NCI-H2227 (cell line): ENCODE measurements around the gene NAP1L4.

ENCODE experiments used
- DNase-seq: peaks from one replicate; lab custom pipeline; 2025; ENCODE audit not compliant: unreplicated experiment; lab: John Stamatoyannopoulos, UW

Gene NAP1L4

DNA sequence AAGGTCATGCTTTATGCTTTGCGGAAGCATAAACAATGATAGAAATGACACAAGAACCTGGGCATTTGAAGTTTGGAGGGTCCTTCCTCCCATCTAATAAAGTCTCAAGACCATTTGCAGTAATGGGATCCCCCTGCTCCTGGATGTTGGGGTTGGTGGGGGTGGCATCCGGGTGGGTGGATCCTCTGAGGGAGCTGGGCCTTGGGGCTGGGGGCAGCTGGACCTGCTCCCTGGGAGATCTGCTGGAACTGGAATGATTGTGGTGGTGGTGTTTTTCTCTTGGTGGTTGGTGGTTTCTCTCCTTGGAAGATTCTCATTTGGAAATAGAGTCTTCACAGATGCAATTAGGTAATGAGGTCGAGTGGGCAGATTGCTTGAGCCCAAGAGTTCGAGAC lies 2.2 kb upstream of the NAP1L4 start:
- DNase-seq = no peak

DNA sequence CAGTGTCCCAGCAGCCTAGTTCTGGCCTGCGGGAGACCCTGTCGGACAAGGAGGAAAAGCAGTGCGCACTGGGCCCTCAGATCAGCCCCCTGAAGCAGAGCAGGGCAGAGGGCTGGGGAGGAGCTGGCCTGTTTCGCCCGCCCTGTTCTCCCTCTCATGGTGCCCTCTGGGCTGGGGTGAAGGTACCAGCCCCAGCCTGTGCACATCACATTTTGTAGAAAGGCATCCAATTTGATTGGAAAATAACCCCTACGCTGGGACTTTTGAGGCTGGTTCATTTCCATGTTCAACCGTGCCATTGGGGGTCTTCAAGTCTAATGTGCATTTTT lies 832 bp upstream of the NAP1L4 start:
- DNase-seq = peak; percentile 78

DNA sequence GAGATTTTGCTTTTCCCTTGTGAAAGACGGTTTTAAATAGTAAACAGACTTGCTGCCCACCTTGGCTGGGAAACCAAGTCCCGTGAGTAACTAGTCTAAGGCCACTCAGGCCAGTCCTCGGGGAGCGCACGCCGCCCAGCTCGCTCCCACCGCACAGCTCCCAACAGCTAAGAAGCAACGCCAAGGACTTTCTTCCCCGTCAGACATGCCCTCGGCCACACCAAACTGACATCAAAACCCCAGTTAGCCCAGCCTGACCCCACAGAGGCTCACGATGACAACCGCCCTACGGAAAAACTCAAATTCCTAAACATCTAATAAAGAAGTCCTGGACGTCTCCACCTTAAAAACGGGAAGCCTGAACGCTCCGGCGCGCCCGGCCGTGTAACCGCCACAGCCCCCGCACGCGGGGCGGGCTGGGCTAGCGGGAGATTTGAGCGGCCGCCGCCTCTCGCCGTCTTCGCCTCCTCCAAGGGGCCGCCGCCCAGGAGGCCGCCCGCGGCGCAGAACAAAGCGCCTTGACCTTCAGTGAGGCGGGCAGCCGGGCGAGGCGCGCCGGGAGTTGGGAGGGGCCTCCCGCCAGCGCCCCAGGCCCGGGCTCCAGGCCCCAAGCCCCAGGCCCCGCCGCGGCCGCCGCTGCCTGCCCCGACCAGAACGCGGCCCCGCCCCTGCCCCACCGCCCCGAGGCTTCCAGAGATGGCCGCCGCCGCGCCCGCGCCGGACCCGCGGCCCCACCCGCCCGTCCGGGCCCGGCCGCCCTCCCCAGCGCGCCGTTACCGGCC lies 486 bp downstream of the NAP1L4 start:
- peak; percentile 91 for DNase-seq

DNA sequence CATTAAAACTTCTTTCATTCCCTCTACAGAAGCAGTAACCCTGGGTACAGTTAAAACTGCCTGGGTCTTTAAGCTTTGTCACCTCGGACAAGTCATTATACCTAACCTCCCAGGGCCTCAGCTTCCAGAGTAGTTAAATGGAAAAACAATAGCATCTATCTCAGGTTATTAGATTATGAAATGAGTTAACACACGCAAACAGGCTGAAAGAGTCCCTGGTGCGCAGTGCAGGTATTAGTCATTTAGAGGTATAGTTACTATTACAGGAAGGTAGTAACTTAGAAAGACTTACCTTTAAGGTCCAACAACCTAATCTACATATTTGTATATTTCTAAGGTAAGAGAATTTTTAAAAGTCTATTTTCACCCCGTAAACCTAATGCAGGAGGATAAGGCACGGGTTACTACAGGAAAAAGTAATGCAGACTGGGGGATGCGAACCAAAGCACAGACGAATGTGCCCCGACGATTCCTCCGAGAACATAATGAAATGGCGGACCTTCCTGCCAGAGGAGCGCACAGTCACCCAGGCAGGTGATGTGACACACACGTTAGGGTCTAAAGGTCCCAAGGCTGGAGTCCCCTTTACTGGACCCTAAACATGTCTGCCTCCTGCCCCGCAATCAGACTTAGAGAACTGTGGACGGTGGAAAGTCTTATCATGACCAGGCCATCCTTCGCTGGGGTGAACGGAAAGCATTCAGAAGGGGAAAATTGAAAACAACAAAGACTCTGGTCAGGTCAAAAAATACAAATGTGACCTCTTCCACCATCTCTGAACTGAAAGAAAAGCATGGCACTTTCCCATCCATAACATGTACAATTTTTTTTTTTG lies 1.3 kb downstream of the NAP1L4 start:
- DNase-seq = no peak

GRCh38 chr11:2989551-2989950 lies 2.6 kb downstream of the NAP1L4 start:
- no peak for DNase-seq

- DNase-seq = no peak
These were observed 3.1 kb downstream of the NAP1L4 start for GRCh38 chr11:2989006-2989405.

DNA sequence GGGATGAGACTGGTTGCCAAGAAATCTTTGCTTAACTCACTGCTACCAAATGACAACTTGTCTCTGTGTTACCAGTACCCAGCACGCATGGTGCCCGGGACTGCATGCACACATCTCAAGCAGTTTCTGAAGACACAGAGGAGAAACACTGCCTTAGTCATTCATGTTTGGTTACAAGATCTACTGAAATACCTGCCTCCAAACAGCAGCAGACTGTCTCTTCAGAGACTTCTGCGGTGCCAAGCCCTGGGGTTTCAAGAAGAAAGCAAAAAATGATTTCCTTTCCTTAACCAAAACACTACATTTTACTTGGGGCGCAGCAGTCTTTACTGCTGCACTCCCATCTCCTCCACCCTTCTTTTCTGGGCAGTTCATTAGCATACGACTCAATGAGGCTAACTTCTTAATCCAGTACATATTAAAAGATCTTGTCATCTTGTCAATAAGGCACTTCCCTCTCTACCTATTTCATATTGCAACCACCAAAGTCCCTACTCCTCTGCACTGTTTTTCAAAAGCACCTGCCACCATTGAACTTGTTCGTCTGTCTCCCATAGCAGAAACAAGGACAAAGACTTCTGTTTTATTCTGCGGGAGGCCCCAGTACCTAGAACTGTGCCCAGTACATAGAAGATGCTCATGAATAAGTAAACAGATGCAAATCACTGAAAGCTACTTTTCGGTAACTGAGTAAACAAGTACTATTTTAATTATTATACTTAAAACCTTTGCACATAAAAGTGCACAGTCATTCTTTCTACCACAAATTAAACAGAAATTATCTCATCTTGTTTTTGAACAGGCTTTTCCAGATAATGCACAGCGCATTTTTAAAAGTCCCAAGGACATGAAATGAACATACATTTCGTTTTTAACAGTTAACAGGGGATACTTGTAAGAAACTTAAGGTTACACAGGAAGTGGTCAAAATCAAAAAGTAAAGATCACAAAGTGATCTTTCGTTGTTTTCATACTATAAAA lies 4.0 kb downstream of the NAP1L4 start:
- no peak for DNase-seq

- no peak for DNase-seq
These were observed 8.2 kb downstream of the NAP1L4 start for GRCh38 chr11:2983908-2984307.

- no peak for DNase-seq
These were observed 9.9 kb downstream of the NAP1L4 start for GRCh38 chr11:2982214-2982613.

- no peak for DNase-seq
These were observed 11.0 kb downstream of the NAP1L4 start for GRCh38 chr11:2981130-2981529.

GRCh38 chr11:2980168-2980840 lies 11.8 kb downstream of the NAP1L4 start:
- no peak for DNase-seq

DNA sequence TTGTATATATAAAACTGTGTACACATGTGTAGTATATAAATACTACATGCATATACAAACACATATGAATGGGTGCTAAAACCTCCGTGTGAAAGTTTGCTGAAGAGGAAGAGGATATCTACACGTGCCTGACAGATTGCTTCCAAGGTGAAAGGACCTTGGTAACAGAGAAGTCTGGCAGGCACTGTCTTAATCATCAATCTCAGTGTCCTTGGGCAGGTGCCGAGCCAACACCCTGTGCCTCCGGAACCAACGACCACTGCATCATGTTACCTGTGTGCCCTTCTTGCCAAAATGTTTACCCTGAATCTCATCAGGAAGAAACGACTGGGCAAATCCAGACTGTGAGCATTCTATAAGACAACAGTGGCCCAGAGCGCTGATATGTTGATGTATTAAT lies 15.0 kb downstream of the NAP1L4 start:
- no peak for DNase-seq

DNA sequence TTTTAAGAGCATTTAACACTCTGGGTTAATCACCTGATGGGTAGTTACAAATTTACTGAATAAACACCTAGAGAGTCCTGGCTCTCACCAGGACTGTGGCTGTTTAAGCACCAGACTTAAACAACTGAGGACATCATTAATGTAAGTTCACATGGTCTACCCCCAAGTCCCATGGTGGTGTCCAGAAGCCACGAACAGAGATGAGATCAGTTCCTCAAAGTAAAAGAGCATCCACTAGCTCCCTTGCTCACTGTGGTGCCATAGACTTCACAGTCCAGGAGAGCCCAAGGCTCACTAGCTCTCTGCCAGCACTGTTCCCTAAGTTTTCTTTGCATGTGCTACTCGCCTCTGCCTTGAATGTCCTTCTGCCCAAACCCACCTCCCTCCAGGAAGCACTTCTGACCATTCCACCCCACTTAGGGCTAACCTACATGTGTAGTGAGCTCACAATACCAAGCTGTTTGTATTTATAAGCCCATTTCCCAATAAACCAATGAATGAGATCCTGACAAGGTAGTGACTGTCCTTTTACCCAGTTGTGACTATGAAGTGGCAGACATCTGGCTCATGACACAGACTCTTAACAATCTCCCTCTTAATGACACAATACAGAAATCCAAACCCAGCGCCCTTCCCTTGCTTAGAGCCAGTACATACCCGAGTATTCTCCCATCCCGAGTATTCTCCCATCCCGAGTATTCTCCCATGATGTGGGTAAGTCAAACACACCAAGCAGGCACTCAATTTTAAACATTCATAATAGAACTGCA lies 15.7 kb downstream of the NAP1L4 start:
- DNase-seq = no peak

DNA sequence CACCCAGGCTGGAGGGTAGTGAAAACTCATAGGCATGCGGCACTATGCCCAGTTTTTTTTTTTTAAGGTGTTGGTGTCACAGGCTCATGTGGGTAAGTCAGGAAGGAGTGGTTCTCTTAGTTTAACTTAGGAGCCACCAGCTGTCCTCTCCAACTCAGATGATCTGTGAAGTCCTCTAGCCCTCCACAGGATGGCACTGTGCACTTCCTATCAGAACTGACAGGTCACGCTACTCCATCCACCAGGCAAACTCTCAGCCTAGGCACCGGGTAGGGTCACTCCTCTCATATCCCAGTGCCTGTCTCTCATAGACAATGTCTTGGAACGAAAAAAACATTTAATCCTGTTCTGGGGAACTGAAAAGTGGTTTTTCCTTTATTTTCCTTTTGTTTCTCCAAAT lies 16.5 kb downstream of the NAP1L4 start:
- peak; percentile 43 for DNase-seq

DNA sequence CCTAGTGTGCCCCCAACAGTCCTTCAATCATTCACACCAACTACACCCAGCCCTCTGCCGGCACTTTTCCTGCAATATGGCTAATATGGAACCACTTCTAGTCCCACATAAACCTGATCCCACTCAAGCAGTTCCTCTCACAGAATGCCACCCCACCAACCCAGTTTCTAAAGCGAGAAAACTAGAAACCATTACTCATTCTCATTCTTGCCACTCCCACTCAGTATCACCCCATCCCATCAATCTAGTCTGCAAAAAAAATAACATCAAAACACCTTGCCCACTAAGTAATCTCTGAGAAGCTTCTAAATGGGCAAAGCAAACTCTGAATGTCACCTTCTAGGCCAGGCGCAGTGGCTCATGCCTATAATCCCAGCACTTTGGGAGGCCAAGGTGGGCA lies 17.9 kb downstream of the NAP1L4 start:
- no peak for DNase-seq

DNA sequence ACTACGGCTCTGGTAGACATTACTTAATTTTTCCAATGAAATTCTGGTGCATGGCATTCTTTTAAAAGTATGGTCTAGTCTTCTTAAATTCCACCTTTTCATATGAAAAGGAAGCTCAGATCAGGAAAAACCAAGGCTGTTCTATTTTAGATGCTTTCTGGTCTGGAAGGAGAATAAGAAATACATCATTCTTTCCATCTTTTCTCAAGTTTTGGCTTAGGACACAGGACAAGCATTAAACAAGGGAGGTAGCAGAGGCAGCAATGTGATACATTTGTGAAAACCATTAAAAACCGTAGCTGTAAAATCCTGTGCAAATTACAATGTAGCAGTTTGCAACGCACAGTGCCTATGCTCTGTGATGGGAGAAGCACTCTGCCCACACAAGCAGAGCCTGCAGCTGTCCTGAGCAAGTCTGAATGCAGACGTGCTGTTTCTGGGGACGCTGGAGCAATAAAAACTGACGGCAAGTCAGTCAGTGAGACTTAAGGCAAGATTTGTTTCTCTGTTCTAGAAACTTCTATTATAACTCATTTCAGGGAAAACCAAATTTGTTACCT lies 23.7 kb downstream of the NAP1L4 start:
- DNase-seq = no peak

DNA sequence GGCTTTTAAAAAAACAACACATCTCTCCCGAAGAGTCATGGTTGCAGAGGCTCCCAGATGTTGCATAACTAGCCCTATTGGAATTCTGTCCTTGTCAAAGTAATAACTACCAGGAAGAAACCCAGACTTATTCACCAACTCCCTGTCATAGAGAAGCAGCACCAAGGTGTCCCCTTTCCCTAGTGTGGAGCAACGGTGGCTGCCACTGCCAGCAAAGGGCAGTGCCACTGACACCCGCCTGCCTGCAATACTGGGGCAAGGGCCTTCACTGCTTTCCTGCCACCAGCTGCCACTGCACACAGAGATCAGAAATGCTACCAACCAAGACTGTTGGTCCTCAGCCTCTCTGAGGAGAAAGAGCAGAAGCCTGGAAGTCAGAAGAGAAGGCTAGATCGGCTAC lies 27.3 kb downstream of the NAP1L4 start:
- DNase-seq = no peak

- DNase-seq = no peak
These were observed 28.4 kb downstream of the NAP1L4 start for GRCh38 chr11:2963761-2964160.

DNA sequence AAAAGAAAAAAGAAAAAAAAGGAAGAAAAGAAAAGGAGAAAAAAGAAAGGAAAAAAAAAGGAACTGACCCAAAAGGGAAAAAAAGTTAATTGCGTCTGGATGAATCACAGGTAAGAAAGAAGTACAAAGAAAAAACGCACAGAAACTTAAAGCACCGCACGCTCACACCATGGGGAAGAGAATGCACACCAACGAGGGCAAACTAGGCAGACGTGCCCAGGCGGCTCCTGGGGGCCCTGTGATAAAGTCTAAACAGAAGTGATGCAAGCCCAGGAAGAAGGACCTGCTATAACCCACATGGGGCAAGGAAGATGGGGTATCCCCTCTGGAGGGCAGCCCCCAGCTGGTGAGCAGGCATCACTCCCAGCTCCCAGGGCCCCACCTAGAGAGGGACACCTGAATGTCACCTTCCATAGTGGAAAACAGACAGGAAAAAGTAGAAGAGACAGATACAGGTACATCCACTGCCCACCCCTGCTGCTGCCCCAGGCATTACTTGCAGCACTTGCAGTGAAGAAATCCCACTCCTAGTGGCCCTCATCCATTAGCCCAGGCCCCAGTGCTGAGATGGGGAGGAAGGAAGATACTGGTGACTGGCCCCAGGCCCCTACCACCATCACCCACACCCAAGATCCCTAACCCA lies 28.9 kb downstream of the NAP1L4 start:
- no peak for DNase-seq
